Panc1 (cell line): Measurements from ENCODE around the gene C1orf210.

Source experiments
- POLR2AphosphoS5 ChIP-seq: IDR thresholded peaks from 2 replicates; pipeline ENCODE4 v1.6.1; 2012; ENCODE audit warnings: mild to moderate bottlenecking, low read depth, low read length, moderate library complexity
- TCF7L2 ChIP-seq: IDR thresholded peaks from 2 replicates; pipeline ENCODE4 v1.6.1; 2011; ENCODE audit warnings: mild to moderate bottlenecking, low read depth, low read length, inconsistent platforms
- TF ChIP-seq, protein P1 (sequence below): fragments of 450-650 bp; IDR thresholded peaks from 2 replicates; pipeline ENCODE4 v1.5.1; 2017; ENCODE audit warnings: mild to moderate bottlenecking

DNA sequence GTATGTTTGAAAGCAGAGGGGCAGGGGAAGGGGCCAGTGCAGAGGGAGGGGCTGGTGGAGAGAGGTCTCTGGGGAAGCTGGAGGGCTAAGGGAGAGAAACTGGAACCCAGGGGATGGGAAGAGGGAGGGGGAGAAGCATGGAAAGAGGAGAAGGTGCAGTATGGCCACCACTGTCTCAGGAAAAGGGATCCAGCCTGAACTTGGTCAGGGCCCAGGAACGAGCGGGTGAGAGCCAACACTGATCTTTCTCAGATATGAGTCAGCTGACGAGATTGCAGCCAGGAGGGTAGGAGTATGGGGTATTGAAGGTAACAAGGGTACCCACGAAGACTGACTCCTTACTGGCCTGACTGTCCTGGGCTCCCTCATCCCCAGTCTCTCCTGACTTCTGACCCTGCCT, 33.5 kb upstream of the C1orf210 start:
- TF ChIP-seq, protein P1, sequence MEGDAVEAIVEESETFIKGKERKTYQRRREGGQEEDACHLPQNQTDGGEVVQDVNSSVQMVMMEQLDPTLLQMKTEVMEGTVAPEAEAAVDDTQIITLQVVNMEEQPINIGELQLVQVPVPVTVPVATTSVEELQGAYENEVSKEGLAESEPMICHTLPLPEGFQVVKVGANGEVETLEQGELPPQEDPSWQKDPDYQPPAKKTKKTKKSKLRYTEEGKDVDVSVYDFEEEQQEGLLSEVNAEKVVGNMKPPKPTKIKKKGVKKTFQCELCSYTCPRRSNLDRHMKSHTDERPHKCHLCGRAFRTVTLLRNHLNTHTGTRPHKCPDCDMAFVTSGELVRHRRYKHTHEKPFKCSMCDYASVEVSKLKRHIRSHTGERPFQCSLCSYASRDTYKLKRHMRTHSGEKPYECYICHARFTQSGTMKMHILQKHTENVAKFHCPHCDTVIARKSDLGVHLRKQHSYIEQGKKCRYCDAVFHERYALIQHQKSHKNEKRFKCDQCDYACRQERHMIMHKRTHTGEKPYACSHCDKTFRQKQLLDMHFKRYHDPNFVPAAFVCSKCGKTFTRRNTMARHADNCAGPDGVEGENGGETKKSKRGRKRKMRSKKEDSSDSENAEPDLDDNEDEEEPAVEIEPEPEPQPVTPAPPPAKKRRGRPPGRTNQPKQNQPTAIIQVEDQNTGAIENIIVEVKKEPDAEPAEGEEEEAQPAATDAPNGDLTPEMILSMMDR: no peak
- TF ChIP-seq POLR2AphosphoS5: no peak
- no peak for TF ChIP-seq TCF7L2
